ENCODE data around the gene WDR1. TPM values are rescaled to one million over a fixed set of nuclear protein-coding genes. Genes with fewer than 3 reads are reported as not detected.
A peak's percentile ranks its signal among the peaks of the same experiment; 100 is the strongest.

WDR1 gene
- total RNA-seq, 6 donors from 2014 or later: 135 to 307 (median 183) TPM

GRCh38 chr4:10079912-10080588 is 36.5 kb downstream of the WDR1 start:
- Histone ChIP-seq H3K4me3 (no peak overlapping the region), H3K27ac (peak overlapping the region in 2 of 4 donors; percentile 81 to 85), H3K27me3 (no peaks in the 10 kb centered on the region), H3K36me3 (peaks cover 88 to 100% (median 99%) of the 10 kb centered on the region in 4 donors), H3K4me1 (peaks cover 9 to 16% (median 14%) of the 10 kb centered on the region in 4 donors), H3K9me3 (no peaks in the 10 kb centered on the region)
- TF ChIP-seq POLR2AphosphoS5 (IDR thresholded peaks at IDR 0.05): no peak
- TF ChIP-seq POLR2A (IDR thresholded peaks at IDR 0.05): no peak
- TF ChIP-seq CTCF (IDR thresholded peaks at IDR 0.05): no peak
- TF ChIP-seq EP300 (IDR thresholded peaks at IDR 0.05): no peak
- 82 to 89% methylated on average over 3 to 8 of the region's 8 CpGs for WGBS, 2 donors
- ATAC-seq (ENCODE audit: low FRiP score in 2 of 2): no peak
- DNase-seq: no peak

GRCh38 chr4:10079256-10079655 is 37.3 kb downstream of the WDR1 start:
- TF ChIP-seq POLR2A (IDR thresholded peaks at IDR 0.05) (no peak), CTCF (IDR thresholded peaks at IDR 0.05) (no peak), EP300 (IDR thresholded peaks at IDR 0.05) (no peak), POLR2AphosphoS5 (IDR thresholded peaks at IDR 0.05) (no peak)
- H3K27me3 ChIP-seq: no peaks in the 10 kb centered on the region
- no peak overlapping the region for H3K4me3 ChIP-seq
- 80% methylated on average over 13 to 15 of the region's 15 CpGs for WGBS, 2 donors
- H3K27ac ChIP-seq: peak overlapping the region; percentile 60 to 85 (median 73)
- DNase-seq (peak in 1 of 2 donors; percentile 16), ATAC-seq (ENCODE audit: low FRiP score in 2 of 2) (no peak)
- H3K9me3 ChIP-seq: no peaks in the 10 kb centered on the region
- H3K36me3 ChIP-seq: peaks cover 83 to 100% (median 99%) of the 10 kb centered on the region in 4 donors
- peaks cover 9 to 16% (median 14%) of the 10 kb centered on the region in 4 donors for H3K4me1 ChIP-seq

- H3K27ac ChIP-seq: peak overlapping the region; percentile 60 to 85 (median 73)
- peaks cover 9 to 16% (median 14%) of the 10 kb centered on the region in 4 donors for H3K4me1 ChIP-seq
- TF ChIP-seq POLR2AphosphoS5 (IDR thresholded peaks at IDR 0.05) (no peak), EP300 (IDR thresholded peaks at IDR 0.05) (no peak), CTCF (IDR thresholded peaks at IDR 0.05) (no peak), POLR2A (IDR thresholded peaks at IDR 0.05) (no peak)
- H3K9me3 ChIP-seq: no peaks in the 10 kb centered on the region
- no peak for ATAC-seq (ENCODE audit: low FRiP score in 2 of 2)
- peak in 1 of 2 donors; percentile 18 for DNase-seq
- WGBS, 2 donors: 85 to 93% methylated on average over 10 to 22 of the region's 26 CpGs
- no peak overlapping the region for H3K4me3 ChIP-seq
- H3K36me3 ChIP-seq: peaks cover 80 to 100% (median 99%) of the 10 kb centered on the region in 4 donors
- no peaks in the 10 kb centered on the region for H3K27me3 ChIP-seq
These were observed 37.9 kb downstream of the WDR1 start for GRCh38 chr4:10078481-10079233.

GRCh38 chr4:10077483-10078335 is 38.9 kb downstream of the WDR1 start:
- Histone ChIP-seq H3K4me3 (no peak overlapping the region), H3K4me1 (peaks cover 9 to 16% (median 14%) of the 10 kb centered on the region in 4 donors), H3K27me3 (no peaks in the 10 kb centered on the region), H3K9me3 (no peaks in the 10 kb centered on the region), H3K36me3 (peaks cover 70 to 100% (median 96%) of the 10 kb centered on the region in 4 donors), H3K27ac (peak overlapping the region; percentile 60 to 85 (median 73))
- WGBS, 2 donors: 62 to 79% methylated on average over 33 to 34 of the region's 38 CpGs
- peak in 1 of 2 donors; percentile 53 for DNase-seq
- ATAC-seq (ENCODE audit: low FRiP score in 2 of 2): peak; percentile 35 to 70
- peak in 2 of 4 donors; percentile 6 to 20 for TF ChIP-seq EP300 (IDR thresholded peaks at IDR 0.05)
- TF ChIP-seq POLR2AphosphoS5 (IDR thresholded peaks at IDR 0.05): peak; percentile 28 to 49
- no peak for TF ChIP-seq CTCF (IDR thresholded peaks at IDR 0.05)

All from upper lobe of left lung (tissue), 6 donors.